ENCODE results near the gene TBL1XR1. TPM values are rescaled to one million over a fixed set of nuclear protein-coding genes. Genes with fewer than 3 reads are reported as not detected.

The TBL1XR1 gene
- total RNA-seq, 1 donor from 2014 or later = 372 TPM

DNA sequence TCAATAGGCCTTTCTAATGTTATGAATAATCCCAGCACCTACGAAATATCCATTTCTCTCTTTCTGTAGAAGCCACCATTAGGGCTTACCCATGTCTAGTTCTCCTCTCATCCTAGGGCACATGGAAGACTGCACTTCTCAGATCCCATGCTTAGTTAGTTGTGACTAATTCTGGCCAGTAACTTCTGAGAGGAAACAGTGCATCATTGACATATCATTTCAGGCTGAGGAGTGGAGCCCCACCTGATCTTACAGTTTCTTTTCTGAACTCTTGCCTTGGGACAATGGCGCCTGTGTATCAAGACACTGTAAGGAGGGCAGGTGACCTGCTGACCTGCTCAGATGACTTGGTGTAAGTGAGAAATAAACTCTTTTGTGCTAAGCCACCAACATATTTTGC, 39.4 kb upstream of the TBL1XR1 start:
- H3K9me3 Mint-ChIP-seq (ENCODE audit: low read depth) = no peaks in the 10 kb centered on the region
- no peak overlapping the region for H3K27ac Mint-ChIP-seq (ENCODE audit: unreplicated experiment)
- no peak overlapping the region for H3K4me3 Mint-ChIP-seq (ENCODE audit: unreplicated experiment)
- H3K4me1 Mint-ChIP-seq (ENCODE audit: low read depth) = peaks cover 3% of the 10 kb centered on the region
- H3K27me3 Mint-ChIP-seq (ENCODE audit: low read depth) = no peaks in the 10 kb centered on the region
- TF ChIP-seq CTCF (IDR thresholded peaks at IDR 0.05) = no peak
- no peaks in the 10 kb centered on the region for H3K36me3 Mint-ChIP-seq (ENCODE audit: low read depth)
- no peak for DNase-seq (ENCODE audit: low spot score)

- no peaks in the 10 kb centered on the region for H3K27me3 Mint-ChIP-seq (ENCODE audit: low read depth)
- H3K4me3 Mint-ChIP-seq (ENCODE audit: unreplicated experiment) = no peak overlapping the region
- peaks cover 10% of the 10 kb centered on the region for H3K4me1 Mint-ChIP-seq (ENCODE audit: low read depth)
- H3K9me3 Mint-ChIP-seq (ENCODE audit: low read depth) = peaks cover 5% of the 10 kb centered on the region
- no peak overlapping the region for H3K27ac Mint-ChIP-seq (ENCODE audit: unreplicated experiment)
- no peak for DNase-seq (ENCODE audit: low spot score)
- no peak for TF ChIP-seq CTCF (IDR thresholded peaks at IDR 0.05)
- no peaks in the 10 kb centered on the region for H3K36me3 Mint-ChIP-seq (ENCODE audit: low read depth)
Observed at GRCh38 chr3:177234121-177234520, 36.8 kb upstream of the TBL1XR1 start.

DNA sequence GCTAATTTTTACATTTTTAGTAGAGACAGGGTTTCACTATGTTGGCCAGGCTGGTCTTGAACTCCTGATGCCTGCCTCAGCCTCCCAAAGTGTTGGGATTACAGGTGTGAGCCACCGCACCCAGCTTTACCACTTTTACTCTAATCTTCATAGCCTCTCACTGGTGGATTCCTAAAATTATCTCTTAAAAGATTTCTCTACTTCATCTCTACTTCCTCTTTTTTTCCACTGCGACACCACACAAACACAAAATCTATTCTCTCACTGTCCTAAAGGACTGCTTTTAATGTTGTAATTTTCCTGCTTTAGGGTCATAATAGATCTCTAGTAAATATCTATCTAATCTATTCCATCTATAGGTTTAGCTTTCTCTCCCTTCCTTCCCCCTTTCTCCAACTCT, 34.0 kb upstream of the TBL1XR1 start:
- Mint-ChIP-seq H3K4me1 (ENCODE audit: low read depth) (peaks cover 8% of the 10 kb centered on the region), H3K27me3 (ENCODE audit: low read depth) (no peaks in the 10 kb centered on the region), H3K4me3 (ENCODE audit: unreplicated experiment) (no peak overlapping the region), H3K27ac (ENCODE audit: unreplicated experiment) (no peak overlapping the region), H3K36me3 (ENCODE audit: low read depth) (no peaks in the 10 kb centered on the region), H3K9me3 (ENCODE audit: low read depth) (peaks cover 8% of the 10 kb centered on the region)
- DNase-seq (ENCODE audit: low spot score) = no peak
- no peak for TF ChIP-seq CTCF (IDR thresholded peaks at IDR 0.05)

DNA sequence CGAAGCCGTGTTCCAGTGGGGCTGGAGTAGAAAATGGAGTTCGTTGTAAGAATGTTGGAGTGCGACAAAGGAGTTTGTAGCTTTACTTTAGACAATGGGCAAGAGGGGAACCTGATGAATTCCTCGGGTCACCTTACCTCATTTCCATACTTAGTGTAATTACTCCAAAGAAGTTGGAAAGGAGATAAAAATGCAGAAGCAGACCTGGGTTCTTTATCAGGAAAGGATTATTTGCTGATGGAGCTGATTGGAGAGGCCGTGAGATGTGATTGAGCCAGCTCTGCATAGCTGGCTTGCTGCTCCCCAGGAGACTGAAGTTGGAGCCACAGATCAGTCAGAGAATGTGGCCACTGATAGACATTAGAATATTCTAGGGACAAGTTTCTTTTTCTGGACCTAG, 33.4 kb upstream of the TBL1XR1 start:
- no peak overlapping the region for H3K27ac Mint-ChIP-seq (ENCODE audit: unreplicated experiment)
- no peaks in the 10 kb centered on the region for H3K36me3 Mint-ChIP-seq (ENCODE audit: low read depth)
- peaks cover 8% of the 10 kb centered on the region for H3K9me3 Mint-ChIP-seq (ENCODE audit: low read depth)
- no peak overlapping the region for H3K4me3 Mint-ChIP-seq (ENCODE audit: unreplicated experiment)
- no peak for DNase-seq (ENCODE audit: low spot score)
- H3K4me1 Mint-ChIP-seq (ENCODE audit: low read depth) = peaks cover 8% of the 10 kb centered on the region
- TF ChIP-seq CTCF (IDR thresholded peaks at IDR 0.05) = no peak
- H3K27me3 Mint-ChIP-seq (ENCODE audit: low read depth) = no peaks in the 10 kb centered on the region

- no peaks in the 10 kb centered on the region for H3K27me3 Mint-ChIP-seq (ENCODE audit: low read depth)
- no peak overlapping the region for H3K27ac Mint-ChIP-seq (ENCODE audit: unreplicated experiment)
- H3K4me1 Mint-ChIP-seq (ENCODE audit: low read depth) = peaks cover 8% of the 10 kb centered on the region
- no peaks in the 10 kb centered on the region for H3K36me3 Mint-ChIP-seq (ENCODE audit: low read depth)
- TF ChIP-seq CTCF (IDR thresholded peaks at IDR 0.05) = no peak
- H3K4me3 Mint-ChIP-seq (ENCODE audit: unreplicated experiment) = no peak overlapping the region
- H3K9me3 Mint-ChIP-seq (ENCODE audit: low read depth) = peaks cover 8% of the 10 kb centered on the region
- no peak for DNase-seq (ENCODE audit: low spot score)
Observed at GRCh38 chr3:177229791-177230190, 32.5 kb upstream of the TBL1XR1 start.
